Panc1 (cell line): Measurements from ENCODE around the gene WDR83. TPM values are rescaled to one million over a fixed set of nuclear protein-coding genes. Genes with fewer than 3 reads are reported as not detected.
A peak's percentile ranks its signal among the peaks of the same experiment; 100 is the strongest.

Source experiments
- ATAC-seq: fragments of 200-7000 bp; cut with Tn5 transposase; 2 replicates; pipeline ENCODE4 v1.9.1; 2020; ENCODE audit warnings: mild to moderate bottlenecking, moderate library complexity
- BruUV-seq: library from RNA; stranded (reverse); fragments of 400-500 nt; replicated peaks from 2 replicates; lab custom pipeline; 2021; lab: Mats Ljungman, UMichigan
- CTCF ChIA-PET: fragments of 300-600 bp; sonication (Branson Sonifier 250); formaldehyde crosslinking; loops from one replicate; lab custom pipeline; 2022; ENCODE audit warnings: antibody characterized with exemption; lab: Charles Lee
- POLR2A ChIA-PET: fragments of 300-600 bp; sonication (Branson Sonifier 250); formaldehyde crosslinking; loops from one replicate; lab custom pipeline; 2022; ENCODE audit warnings: antibody characterized with exemption; lab: Charles Lee
- DNase-seq: peaks from one replicate; pipeline ENCODE4 v3.0.0-alpha.2; 2010; ENCODE audit warnings: low read depth, low spot score
- H3K27ac ChIP-seq: 2 replicates; pipeline ENCODE4 v1.5.1; 2011; ENCODE audit warnings: mild to moderate bottlenecking, low read length, inconsistent platforms
- H3K27me3 ChIP-seq: fragments of 200-500 bp; sonication (Bioruptor generic); 2 replicates; pipeline ENCODE4 v1.6.0; 2014; ENCODE audit warnings: low read length, inconsistent platforms; ENCODE audit not compliant: control insufficient read depth, insufficient read depth
- H3K36me3 ChIP-seq: fragments of 200-500 bp; sonication (Bioruptor generic); 2 replicates; pipeline ENCODE4 v1.5.1; 2014; ENCODE audit warnings: inconsistent platforms, mild to moderate bottlenecking, low read length, moderate library complexity; ENCODE audit not compliant: control insufficient read depth, insufficient read depth
- H3K4me1 ChIP-seq: 2 replicates; pipeline ENCODE4 v1.5.1; 2011; ENCODE audit warnings: inconsistent platforms, mild to moderate bottlenecking, low read length, moderate library complexity; ENCODE audit not compliant: control insufficient read depth, insufficient read depth
- H3K4me3 ChIP-seq, 2 experiments: 2 replicates each; pipeline ENCODE4 v1.5.1; 2011 to 2012; ENCODE audit warnings: low read depth in 2 of 2, low read length in 2 of 2, mild to moderate bottlenecking in 2 of 2, inconsistent platforms in 1 of 2, moderate library complexity in 1 of 2
- H3K9me3 ChIP-seq: fragments of 200-500 bp; sonication (Bioruptor generic); 2 replicates; pipeline ENCODE4 v1.5.1; 2014; ENCODE audit warnings: low read depth, mild to moderate bottlenecking, inconsistent platforms, low read length, moderate library complexity; ENCODE audit not compliant: control insufficient read depth, insufficient read depth
- CTCF ChIP-seq: fragments of 450-650 bp; IDR thresholded peaks from 2 replicates; pipeline ENCODE4 v1.5.1; 2017; ENCODE audit warnings: mild to moderate bottlenecking
- POLR2AphosphoS5 ChIP-seq: IDR thresholded peaks from 2 replicates; pipeline ENCODE4 v1.6.1; 2012; ENCODE audit warnings: mild to moderate bottlenecking, low read depth, low read length, moderate library complexity
- REST ChIP-seq, 2 experiments: IDR thresholded peaks; 2 replicates each; pipeline ENCODE4 v1.6.1; 2011 to 2012; ENCODE audit warnings: low read depth in 2 of 2, control low read depth in 1 of 2, low read length in 1 of 2, mild to moderate bottlenecking in 1 of 2, moderate library complexity in 1 of 2; ENCODE audit not compliant: insufficient read depth in 1 of 2
- SIN3A ChIP-seq: IDR thresholded peaks from 2 replicates; pipeline ENCODE4 v1.6.1; 2012; ENCODE audit warnings: low read depth, mild to moderate bottlenecking, low read length, moderate library complexity, borderline replicate concordance; ENCODE audit not compliant: insufficient read depth
- TCF7L2 ChIP-seq: IDR thresholded peaks from 2 replicates; pipeline ENCODE4 v1.6.1; 2011; ENCODE audit warnings: mild to moderate bottlenecking, low read depth, low read length, inconsistent platforms
- in situ Hi-C: cut with HindIII; loops from 2 replicates; pipeline ENCODE4 v1.10.0; 2016; ENCODE audit warnings: low sequenced_read_pairs, low pct_unique_long_range_greater_than_20kb
- intact Hi-C: fragments of 100-400 bp; cut with micrococcal nuclease; formaldehyde crosslinking; loops from one replicate; pipeline ENCODE4 v1.10.0; 2022; ENCODE audit not compliant: unreplicated experiment
- total RNA-seq: library from RNA; stranded (reverse); gene quantifications from one replicate; pipeline ENCODE4 v1.2.1, GENCODE V29; 2021; ENCODE audit not compliant: unreplicated experiment

Gene WDR83
- total RNA-seq, 1 experiment from 2014 or later, result 10.8 TPM

- POLR2A ChIA-PET, result interaction anchor here (0.6 kb wide), 2 partner anchors 90 to 530 kb away, joined by 3 to 5 read pairs; partner anchors contain the start of gene ZNF20
- in situ Hi-C loops (no loop called here), intact Hi-C loops (loop anchor here (10.0 kb wide), 1 partner anchor 105 kb away; no protein-coding TSS in a partner anchor)
- no peaks in the 10 kb centered on the region for H3K9me3 ChIP-seq
- TF ChIP-seq SIN3A, result no peak
- no peak for TF ChIP-seq REST (IDR thresholded peaks at IDR 0.05; ENCODE audit: insufficient read depth in 1 of 2, low read depth in 2 of 2, low read length in 1 of 2)
- TF ChIP-seq POLR2AphosphoS5, result no peak; the same call in 1 of the 2 replicates
- TF ChIP-seq CTCF, result no peak
- no peak for TF ChIP-seq TCF7L2
- H3K4me3 ChIP-seq, result peak overlapping the region; percentile 87 to 93
- peak; percentile 59 for ATAC-seq
- CTCF ChIA-PET, result interaction anchor here (0.5 kb wide), 1 partner anchor 104 kb away, joined by 3 read pairs; no protein-coding TSS in a partner anchor
- BruUV-seq, result no TSS peak
- peaks cover 3% of the 10 kb centered on the region for H3K4me1 ChIP-seq
- peak; percentile 53 for DNase-seq
- H3K36me3 ChIP-seq, result peaks cover 3% of the 10 kb centered on the region; the same call in 1 of the 2 replicates
- peak overlapping the region; percentile 98 for H3K27ac ChIP-seq
- H3K27me3 ChIP-seq, result no peaks in the 10 kb centered on the region
Observed at GRCh38 chr19:12669270-12670158, 2.9 kb downstream of the WDR83 start.

- intact Hi-C loops (loop anchor here (10.0 kb wide), 1 partner anchor 106 kb away; no protein-coding TSS in a partner anchor), in situ Hi-C loops (no loop called here)
- Histone ChIP-seq H3K36me3 (peaks cover 3% of the 10 kb centered on the region; the same call in 1 of the 2 replicates), H3K27ac (peak overlapping the region; percentile 98), H3K9me3 (no peaks in the 10 kb centered on the region), H3K4me1 (peaks cover 3% of the 10 kb centered on the region), H3K4me3 (peak overlapping the region; percentile 87 to 93), H3K27me3 (no peaks in the 10 kb centered on the region)
- no peak for TF ChIP-seq SIN3A
- no peak for TF ChIP-seq REST (IDR thresholded peaks at IDR 0.05; ENCODE audit: insufficient read depth in 1 of 2, low read depth in 2 of 2, low read length in 1 of 2)
- no peak for TF ChIP-seq POLR2AphosphoS5
- no peak for TF ChIP-seq TCF7L2
- TF ChIP-seq CTCF, result no peak
- TSS peak; percentile 87 for BruUV-seq
- POLR2A ChIA-PET, result no interaction called here
- CTCF ChIA-PET, result no interaction called here
- DNase-seq (no peak), ATAC-seq (peak; percentile 8; the same call in 1 of the 2 replicates)
Observed at GRCh38 chr19:12670159-12670928, 3.7 kb downstream of the WDR83 start.
